HG02763 (cell line): Measurements from ENCODE around the gene SCARF2.
"Not testable (repeated sequence)": the region's sequence is repeated elsewhere in the genome, so short reads cannot be mapped to it uniquely, and the experiment has no call there.

Experiments
- ATAC-seq: cut with Tn5 transposase; IDR thresholded peaks from one replicate; pipeline ENCODE4 v1.9.1; 2021; ENCODE audit warnings: mild to moderate bottlenecking, moderate library complexity; ENCODE audit not compliant: unreplicated experiment

Gene SCARF2

DNA sequence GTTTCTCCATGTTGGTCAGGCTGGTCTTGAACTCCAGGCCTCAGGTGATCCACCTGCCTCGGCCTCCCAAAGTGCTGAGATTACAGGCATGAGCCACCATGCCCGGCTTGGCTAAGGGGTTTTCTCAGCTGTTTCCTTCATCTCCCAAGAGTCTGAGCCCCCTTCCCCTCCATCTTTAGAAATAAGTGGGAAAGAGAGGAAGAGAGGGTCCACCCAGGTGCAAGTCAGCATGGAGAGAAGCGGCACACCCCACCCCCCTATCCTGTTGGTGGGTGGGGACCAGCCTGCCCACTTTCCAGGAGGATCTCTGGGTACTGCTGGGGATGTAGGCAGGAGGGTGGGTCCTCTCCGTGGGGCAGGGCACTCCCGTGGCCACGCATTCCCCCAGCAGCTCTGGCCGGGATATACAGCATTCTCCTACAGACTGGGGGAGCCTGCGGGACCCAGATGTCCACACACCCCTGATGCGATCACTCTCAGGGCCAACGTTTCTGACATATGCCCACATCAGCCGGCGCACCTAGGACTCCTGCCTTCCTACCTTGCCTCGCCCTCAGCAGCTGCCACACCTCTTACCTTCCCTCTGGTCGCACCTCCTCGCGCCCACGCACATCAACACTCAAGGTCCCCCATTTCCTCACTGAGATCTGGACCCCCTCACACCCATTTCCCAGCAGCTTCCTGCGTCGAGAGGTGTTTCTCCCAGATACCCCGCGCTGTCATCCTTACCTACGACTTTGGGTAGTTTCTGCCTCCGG is 8.9 kb downstream of the SCARF2 start:
- no peak for ATAC-seq

DNA sequence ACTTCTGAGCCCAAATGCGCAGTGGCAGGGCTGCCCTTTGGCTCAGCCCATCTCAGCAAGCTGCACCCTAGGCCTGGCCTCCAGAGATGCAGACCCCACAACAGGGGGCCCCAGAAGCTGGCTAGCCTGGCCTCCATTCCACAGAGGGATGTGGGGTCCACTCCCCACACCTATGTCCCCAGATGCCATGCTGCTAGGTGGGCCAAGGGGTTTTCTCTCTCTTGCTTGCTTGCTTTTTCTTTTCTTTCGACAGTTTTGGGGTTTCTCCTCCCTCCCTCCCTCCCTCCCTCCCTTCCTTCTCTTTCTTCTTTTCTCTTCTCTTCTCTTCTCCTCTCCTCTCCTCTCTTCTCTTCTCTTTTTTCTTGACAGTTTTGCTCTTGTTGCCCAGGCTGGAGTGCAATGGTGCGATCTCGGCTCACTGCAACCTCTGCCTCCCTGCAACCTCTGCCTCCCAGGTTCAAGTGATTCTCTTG is 9.6 kb downstream of the SCARF2 start:
- ATAC-seq = no peak

DNA sequence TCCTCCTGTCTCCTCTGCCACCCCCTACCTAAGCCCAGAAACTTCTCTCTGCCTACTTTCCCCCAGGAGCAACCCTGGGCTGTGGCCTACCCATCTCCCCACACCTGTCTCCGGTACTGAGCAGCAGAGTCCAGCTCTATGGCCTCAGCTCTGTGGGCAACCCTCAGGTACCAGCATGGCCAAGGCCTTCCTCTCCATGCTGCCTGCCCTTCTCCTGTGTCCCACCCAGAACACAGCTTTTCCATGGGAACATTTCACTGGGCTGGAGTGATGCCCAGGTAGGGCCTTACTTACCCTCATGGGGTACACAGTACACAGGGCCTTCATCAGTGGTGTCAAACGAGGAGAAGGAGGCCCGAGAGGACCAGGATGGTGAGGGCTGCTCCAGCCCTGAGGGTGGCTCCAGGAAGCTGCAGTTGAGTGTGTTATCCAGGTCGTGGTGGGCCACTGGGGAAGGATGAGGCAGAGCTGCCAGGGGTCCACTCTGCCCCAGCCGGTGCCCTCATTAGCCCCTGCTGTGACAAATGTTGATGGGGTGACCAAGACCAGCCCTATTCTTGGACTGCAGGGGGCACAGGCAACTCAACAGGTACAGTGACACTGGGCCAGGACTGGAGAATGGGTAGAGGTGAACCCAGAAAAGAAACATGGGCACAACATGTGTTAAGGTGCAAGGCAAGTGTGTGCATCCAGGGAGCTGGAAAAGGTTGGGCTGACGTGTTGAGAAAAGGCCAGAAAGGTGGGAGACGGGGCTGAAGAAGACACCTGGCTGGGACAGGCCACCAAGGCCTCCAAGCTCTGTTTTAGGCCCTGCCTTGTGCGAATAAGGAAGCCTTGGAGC is 10.3 kb downstream of the SCARF2 start:
- no peak for ATAC-seq

DNA sequence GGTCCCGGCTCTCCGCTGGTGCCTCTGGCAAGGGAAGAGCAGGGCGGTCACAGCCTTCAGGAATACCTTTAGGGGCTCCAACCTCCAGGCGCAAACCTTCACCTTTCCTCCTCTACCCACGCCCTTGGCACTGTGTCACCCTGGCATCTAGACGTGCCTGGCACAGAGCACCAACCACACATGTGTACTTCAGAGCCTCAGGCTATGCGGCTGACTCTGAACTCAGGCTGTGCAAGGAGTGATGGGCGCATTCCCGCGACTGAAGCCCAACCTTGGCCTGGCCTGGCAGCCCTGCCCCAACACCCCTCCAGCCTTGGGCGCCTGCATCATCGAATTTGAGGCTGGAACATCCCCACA is 11.4 kb downstream of the SCARF2 start:
- ATAC-seq = no peak

DNA sequence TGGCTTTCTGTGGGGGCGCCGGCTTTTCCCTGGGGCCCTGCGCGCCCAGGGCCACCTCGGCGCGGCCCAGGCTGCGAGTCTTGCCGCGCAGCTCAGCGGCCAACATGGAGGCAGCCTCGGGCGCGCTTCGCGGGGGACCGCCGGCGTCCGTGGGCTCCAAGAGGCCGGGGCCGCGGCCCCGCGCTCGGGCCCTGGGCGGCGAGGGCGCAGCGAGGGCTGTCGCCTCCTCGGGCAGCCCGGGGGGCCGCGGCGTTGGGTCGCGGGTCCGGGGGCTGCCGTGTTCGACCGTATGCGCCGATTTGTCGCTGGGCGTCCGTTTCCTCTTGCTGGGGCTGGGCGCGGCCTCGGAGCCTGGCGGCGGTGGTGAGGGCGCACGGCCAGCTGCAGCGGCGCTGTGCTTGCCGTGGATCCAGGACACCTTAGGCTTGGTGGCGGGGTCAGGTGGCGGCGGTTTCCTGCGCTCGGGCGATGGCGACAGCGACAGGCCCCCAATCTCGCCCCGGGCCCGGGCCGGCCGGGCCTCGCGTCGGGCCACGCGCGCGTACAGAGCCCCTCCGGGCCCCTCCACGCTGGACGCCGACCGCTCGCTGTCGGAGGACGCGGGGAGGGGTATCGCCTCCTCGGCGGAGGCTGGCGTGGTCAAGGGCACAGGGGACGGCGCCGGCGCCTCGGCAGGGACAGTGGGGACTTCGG is 11.9 kb downstream of the SCARF2 start:
- no peak for ATAC-seq

DNA sequence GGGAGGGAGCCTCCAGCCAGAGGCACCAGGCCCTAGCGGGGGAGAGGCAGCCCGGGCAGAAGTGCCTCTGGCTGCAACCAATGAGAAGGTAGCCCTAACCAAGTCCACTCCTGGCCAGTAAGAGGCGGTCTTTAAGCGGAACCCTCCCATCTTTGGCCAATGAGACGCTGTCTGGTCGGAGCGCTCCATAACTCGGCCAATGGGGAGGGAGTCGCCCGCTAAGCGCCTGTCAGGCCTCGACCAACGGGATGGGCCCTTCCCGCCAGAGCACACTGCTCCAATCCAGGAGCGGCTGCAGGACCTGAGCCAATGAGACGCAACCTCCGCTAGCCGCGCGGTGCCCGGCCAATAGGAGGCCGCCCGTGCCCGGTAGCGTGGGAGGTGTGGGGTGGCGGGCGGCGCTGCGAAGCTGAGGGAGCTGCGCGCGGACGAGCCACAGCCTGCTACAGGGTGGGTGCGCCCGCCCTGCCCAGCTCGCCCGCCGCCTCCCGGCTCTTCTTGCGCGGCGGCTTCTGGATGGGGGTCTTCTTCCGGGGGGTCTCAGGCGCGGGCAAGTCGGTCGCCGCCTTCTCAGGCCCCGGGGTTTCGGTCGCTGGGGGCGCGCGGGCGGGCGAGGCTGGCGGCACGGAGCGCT is 12.6 kb downstream of the SCARF2 start:
- no peak for ATAC-seq

DNA sequence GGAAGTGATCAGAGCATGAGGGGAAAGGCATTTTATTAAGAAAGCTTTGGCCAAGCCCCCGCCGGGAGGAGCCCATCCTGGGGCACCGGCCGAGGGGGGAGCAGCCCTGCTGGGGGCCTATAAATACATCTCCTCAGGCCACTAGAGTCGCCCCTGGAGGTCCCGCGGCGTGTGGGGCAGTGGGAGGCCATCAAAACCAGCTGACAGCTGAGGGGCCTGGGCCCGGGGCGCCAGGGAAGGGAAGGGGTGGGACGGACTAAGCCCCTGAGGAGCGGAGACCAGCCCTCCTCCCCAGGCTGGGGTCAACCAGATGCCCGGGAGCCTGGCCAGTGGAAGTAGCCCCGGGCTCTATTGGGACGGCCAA is 13.1 kb downstream of the SCARF2 start:
- ATAC-seq = no peak

DNA sequence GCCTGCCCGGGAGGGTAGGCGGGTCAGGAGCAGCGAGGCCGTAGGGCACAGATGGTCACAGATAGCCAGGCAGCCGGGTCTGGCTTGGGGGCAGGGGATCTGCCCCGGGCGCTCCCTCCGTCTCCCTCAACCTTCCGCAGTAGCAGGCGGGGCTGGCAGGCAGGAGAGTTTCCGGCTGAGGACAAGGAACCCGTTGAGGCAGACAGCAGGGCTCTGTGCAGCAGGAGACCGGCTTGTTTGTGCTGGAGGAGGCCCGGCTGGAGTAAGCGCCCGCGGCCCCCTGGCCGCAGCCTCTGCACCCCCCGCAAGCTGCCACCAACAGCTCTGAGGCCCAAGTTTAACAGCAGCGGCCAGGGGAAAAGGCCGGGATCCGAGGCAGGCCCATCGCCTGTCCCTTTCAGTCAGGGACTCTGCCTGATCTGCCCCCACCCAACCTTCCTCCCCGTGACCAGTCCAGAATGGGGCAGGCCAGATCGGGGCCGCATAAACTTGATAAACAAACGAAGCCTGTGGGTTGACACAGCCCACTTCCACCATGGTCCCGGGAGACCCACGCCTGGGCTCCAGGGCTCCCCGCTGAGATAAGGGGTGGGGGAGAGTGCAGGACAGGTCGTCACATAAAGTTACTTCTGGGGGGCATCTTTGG is 13.6 kb downstream of the SCARF2 start:
- no peak for ATAC-seq

DNA sequence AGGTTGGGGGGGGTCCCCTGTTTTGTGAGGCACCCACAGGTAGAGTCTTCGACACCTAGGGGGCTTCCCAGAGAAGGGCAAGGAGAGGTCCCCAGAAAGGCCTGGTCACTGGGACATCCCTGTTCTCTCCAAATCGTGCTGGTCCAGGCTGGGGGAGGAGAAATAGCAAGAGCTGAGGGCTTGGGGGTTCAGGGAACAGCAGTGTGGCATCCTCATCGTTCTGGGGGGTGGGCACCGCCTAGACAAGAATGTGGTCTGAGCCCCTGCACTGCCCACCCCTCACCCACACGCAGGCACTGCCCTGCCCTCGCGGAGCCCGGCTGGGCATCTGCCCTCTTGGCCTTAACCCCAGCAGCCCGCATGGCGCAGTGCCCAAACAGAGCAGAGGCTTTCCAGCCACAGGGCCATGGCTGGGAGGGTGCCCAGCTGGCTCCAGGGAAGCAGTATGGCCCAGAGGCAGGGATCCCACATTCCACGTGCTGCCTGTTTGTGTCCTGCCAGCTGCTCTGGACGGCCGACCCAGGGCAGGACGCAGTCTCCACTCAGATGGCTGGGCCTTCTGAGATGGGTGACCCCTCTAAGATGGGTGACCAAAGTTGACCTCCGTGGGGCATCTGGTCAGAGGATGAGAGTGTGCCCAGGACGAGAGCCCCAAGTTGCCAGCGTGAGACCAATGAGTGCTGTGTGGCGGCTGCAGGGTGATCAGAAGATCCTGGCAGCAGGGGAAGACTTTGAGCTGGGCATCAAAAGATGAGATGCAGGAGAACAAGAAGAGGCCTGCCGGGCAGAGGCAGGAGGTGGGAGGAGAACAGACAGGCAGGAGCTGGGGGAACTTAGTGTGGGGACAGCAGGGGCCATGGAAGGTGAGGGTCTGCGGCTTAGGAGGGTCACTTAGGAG is 14.4 kb downstream of the SCARF2 start:
- no peak for ATAC-seq

DNA sequence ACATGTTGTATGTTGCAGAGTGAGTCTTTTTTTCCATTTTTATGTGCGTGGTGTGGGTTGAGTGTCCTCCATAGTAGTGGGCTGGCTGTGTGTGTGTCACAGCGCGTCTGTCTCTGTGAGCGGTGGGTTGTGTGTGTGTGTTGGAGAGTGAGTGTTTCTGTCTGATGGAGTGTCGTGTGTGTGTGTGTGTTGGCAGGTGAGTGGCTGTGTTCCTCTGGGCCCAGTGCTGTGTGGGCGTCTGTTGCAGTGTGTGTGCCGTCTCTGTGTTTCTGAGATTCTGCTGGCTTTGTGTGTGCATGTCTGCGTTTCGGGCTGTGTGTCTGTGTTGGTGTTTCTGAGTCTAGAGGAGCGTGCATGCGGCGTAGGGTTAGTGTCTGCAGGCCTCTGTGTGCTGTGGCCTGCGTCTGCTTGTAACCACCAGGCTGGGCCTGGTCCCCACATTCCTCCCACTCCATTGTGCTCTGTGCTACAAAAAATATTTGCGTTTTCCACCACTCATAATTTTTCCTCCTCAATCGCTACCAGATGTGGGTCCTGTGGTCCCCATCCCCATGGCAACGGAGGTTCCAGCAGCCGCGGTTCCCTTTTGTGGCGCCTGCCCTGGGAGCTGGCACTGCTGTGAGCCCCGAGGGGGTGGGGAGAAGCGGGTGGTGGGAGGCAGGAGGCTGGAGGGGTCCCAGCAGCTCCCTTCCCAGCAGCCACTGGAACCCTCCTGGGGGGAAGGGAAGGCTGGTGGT is 15.2 kb downstream of the SCARF2 start:
- no peak for ATAC-seq

DNA sequence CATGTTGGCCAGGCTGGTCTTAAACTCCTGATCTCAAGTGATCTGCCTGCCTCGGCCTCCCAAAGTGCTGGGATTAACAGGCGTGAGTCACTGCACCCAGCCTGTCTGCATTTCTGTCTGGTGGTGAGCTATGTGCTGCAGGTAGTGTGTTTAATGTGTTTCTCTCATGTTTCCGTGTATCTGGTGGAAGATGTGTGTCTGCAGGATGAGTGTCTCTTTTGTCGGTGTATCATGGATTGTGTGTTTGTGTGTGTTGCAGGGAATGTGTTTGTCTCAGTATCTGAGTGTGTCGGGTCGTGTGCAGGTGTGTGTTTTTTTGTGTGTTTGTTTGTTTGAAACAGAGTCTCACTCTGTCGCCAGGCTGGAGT is 16.1 kb downstream of the SCARF2 start:
- ATAC-seq = no peak

DNA sequence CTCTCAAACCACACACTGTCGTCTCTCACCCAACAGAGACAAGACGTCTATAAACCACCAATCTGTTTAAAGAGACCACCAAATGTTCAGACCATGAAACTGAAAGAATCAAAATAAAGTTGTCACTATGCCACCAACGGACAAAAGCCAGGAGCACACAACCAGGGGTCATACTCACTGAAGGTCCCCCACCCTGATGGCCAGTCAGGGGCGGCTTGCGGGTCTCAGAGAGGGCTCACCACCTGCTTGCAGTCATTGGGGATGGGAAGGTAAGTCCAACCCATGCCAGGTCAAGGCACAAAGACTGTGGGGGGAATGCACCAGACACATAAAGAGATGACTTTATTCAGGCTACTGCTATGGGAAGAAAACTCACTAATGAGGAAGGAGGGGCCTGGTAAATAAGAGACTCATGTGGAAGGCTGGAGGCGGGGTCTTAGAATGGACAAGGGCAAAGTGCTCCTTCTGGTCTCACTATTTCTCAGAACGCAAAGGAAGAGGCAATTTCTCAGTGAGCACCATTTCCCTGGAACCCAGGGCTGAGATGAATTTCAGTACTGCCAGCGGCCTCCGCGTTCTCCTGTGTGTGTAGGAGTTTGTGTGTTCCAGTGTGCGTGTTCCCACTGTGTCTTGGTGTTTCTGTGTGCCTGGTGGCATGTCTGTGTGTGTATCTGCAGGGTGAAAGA is 17.3 kb downstream of the SCARF2 start:
- ATAC-seq = no peak

DNA sequence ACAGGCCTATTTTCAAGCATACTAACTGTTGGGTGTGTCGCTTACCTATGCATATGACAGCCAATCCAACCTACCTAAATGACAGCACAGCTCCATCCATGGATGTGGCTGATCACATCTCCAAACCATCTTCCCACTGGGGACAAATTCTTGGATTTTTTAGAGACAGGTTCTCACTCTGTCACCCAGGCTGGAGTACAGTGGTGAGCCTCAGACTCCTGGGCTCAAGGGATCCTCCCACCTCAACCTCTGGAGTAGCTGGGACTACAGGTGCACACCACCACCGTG is 18.0 kb downstream of the SCARF2 start:
- no peak for ATAC-seq

DNA sequence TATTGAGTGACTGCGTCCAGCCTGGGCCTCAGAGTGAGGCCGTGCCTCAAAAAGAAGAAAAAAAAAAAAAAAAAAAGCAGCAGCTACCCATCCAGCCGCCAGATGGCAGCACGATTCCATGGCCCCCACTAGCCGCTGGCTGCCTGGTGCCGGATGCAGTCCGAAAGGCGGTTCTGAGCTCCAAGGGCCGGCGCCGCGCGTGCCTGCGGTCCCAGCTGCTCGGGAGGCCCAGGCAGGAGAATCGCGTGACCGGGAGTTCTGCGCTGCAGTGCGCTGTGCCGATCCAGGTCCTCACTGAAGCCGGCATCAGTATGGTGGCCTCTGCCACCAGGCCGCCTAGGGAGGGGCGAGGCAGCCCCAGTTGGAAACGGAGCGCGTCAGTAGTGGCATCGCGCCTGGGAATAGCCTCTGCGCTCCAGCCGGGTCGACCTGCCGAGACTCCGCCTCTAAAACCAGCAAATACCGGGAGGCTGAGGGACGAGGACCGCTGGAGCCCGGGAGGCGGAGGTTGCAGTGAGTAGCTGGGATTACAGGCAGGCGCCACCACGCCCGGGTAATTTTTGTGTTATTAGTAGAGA is 19.3 kb downstream of the SCARF2 start:
- ATAC-seq = no peak

DNA sequence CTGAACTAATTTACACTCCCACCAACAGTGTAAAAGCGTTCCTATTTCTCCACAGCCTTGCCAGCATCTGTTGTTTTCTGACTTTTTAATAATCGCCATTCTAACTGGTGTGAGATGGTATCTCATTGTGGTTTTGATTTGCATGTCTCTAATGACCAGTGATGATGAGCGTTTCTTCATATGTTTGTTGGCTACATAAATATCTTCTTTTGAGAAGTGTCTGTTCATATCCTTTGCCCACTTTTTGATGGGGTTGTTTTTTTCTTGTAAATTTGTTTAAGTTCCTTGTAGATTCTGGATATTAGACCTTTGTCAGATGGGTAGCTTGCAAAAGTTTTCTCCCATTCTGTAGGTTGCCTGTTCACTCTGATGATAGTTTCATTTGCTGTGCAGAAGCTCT is 21.9 kb downstream of the SCARF2 start:
- ATAC-seq = not testable (repeated sequence)

DNA sequence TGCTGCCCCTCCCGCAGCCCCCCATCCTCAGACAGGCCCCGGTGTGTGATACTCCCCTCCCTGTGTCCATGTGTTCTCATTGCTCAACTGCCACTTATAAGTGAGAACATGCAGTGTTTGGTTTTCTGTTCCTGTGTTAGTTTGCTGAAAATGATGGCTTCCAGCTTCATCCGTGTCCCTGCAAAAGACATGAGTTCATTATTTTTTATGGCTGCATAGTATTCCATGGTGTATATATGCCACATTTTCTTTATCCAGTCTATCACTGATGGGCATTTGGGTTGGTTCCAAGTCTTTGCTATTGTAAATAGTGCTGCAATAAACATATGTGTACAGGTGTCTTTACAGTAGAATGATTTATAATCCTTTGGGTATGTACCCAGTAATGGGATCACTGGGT is 22.4 kb downstream of the SCARF2 start:
- ATAC-seq = not testable (repeated sequence)

DNA sequence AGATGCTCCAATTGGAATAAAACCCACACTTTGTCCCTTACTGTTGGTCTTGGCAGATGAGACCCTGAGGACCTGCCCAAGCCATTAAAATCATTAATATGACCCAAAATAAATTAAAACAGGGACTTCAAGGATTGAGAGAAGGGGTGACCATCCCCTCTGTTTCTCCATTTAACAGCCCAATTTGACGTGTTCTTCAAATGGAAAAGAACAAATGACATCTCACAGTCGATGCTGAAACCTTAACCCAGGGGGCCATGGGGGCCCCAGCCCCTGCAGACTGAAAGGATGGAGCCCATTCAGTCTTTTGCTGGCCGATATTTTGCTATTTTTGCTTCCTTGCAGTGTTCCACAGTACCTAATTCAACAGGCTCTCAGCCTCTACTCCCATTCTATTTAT is 23.2 kb downstream of the SCARF2 start:
- ATAC-seq = no peak

DNA sequence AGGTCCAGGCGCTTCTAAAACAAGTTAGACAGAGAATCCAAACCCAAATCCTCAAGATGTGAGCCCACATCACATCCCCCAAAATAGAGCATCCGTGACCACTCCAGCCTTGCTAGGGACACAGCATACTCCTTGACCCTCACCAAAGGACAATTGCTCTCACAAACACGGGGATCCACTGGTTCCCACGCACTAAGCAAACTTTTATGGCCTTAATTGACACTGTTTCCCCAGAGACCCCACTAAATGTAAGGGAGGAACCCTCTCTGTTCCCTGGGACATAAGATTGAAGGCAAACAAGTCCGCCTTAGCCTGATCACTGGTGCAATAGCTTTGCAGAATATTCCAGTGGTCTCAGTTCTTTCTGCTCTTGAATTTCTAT is 23.6 kb downstream of the SCARF2 start:
- ATAC-seq = no peak
